ENCODE measurements around the gene RPL22L1. TPM values are rescaled to one million over a fixed set of nuclear protein-coding genes. Genes with fewer than 3 reads are reported as not detected.
A peak's percentile ranks its signal among the peaks of the same experiment; 100 is the strongest.

The RPL22L1 gene
- 52.5 to 78.9 TPM (median 58.2 TPM) in 3 replicates for total RNA-seq
- long read RNA-seq, transcript RPL22L1-201 (4 exons, 2,190 nt), result major isoform, 12 of 19 reads
- long read RNA-seq, partial matches to known transcripts, result 2 of 19 reads
- long read RNA-seq, other reads (novel, unspliced or antisense), result 0 of 19 reads

- peak within 1 kb of the TSS; percentile 98 for H3K27ac Mint-ChIP-seq (ENCODE audit: unreplicated experiment)
- H3K36me3 Mint-ChIP-seq (ENCODE audit: low read depth), result peaks cover 15% of the 10 kb centered on the region
- peak; percentile 53 for TF ChIP-seq CTCF (IDR thresholded peaks at IDR 0.05)
- peak; percentile 98 for DNase-seq (ENCODE audit: low spot score)
- H3K4me1 Mint-ChIP-seq (ENCODE audit: low read depth), result peaks cover 24% of the 10 kb centered on the region
- peaks cover 5% of the 10 kb centered on the region for H3K9me3 Mint-ChIP-seq (ENCODE audit: low read depth)
- no peaks in the 10 kb centered on the region for H3K27me3 Mint-ChIP-seq (ENCODE audit: low read depth)
- peak within 1 kb of the TSS; percentile 85 for H3K4me3 Mint-ChIP-seq (ENCODE audit: unreplicated experiment)
Observed at GRCh38 chr3:170869645-170870593, at the start of gene RPL22L1. TSS of gene RPL22L1 (minus strand) at chr3:170870195. CDS start at chr3:170870167, 28 bp downstream.

- H3K4me3 Mint-ChIP-seq (ENCODE audit: unreplicated experiment), result no peak overlapping the region
- H3K27ac Mint-ChIP-seq (ENCODE audit: unreplicated experiment), result no peak overlapping the region
- no peak for TF ChIP-seq CTCF (IDR thresholded peaks at IDR 0.05)
- H3K9me3 Mint-ChIP-seq (ENCODE audit: low read depth), result peaks cover 25% of the 10 kb centered on the region
- peak; percentile 29 for DNase-seq (ENCODE audit: low spot score)
- peaks cover 3% of the 10 kb centered on the region for H3K36me3 Mint-ChIP-seq (ENCODE audit: low read depth)
- no peaks in the 10 kb centered on the region for H3K4me1 Mint-ChIP-seq (ENCODE audit: low read depth)
- peaks cover 14% of the 10 kb centered on the region for H3K27me3 Mint-ChIP-seq (ENCODE audit: low read depth)
Observed at GRCh38 chr3:170918715-170919114, 48.7 kb upstream of the RPL22L1 start.

GRCh38 chr3:170914690-170915089, 44.7 kb upstream of the RPL22L1 start:
- Mint-ChIP-seq H3K27me3 (ENCODE audit: low read depth) (peaks cover 1% of the 10 kb centered on the region), H3K36me3 (ENCODE audit: low read depth) (peaks cover 3% of the 10 kb centered on the region), H3K9me3 (ENCODE audit: low read depth) (peaks cover 28% of the 10 kb centered on the region), H3K27ac (ENCODE audit: unreplicated experiment) (no peak overlapping the region), H3K4me1 (ENCODE audit: low read depth) (no peaks in the 10 kb centered on the region), H3K4me3 (ENCODE audit: unreplicated experiment) (no peak overlapping the region)
- no peak for DNase-seq (ENCODE audit: low spot score)
- no peak for TF ChIP-seq CTCF (IDR thresholded peaks at IDR 0.05)

GRCh38 chr3:170914212-170914611, 44.2 kb upstream of the RPL22L1 start:
- H3K4me3 Mint-ChIP-seq (ENCODE audit: unreplicated experiment), result no peak overlapping the region
- H3K27ac Mint-ChIP-seq (ENCODE audit: unreplicated experiment), result no peak overlapping the region
- peaks cover 30% of the 10 kb centered on the region for H3K9me3 Mint-ChIP-seq (ENCODE audit: low read depth)
- H3K36me3 Mint-ChIP-seq (ENCODE audit: low read depth), result peaks cover 3% of the 10 kb centered on the region
- H3K4me1 Mint-ChIP-seq (ENCODE audit: low read depth), result peaks cover 4% of the 10 kb centered on the region
- TF ChIP-seq CTCF (IDR thresholded peaks at IDR 0.05), result no peak
- DNase-seq (ENCODE audit: low spot score), result no peak
- peaks cover 1% of the 10 kb centered on the region for H3K27me3 Mint-ChIP-seq (ENCODE audit: low read depth)

GRCh38 chr3:170911051-170911450, 41.1 kb upstream of the RPL22L1 start:
- Mint-ChIP-seq H3K4me1 (ENCODE audit: low read depth) (peaks cover 22% of the 10 kb centered on the region), H3K36me3 (ENCODE audit: low read depth) (no peaks in the 10 kb centered on the region), H3K9me3 (ENCODE audit: low read depth) (peaks cover 24% of the 10 kb centered on the region), H3K4me3 (ENCODE audit: unreplicated experiment) (no peak overlapping the region), H3K27ac (ENCODE audit: unreplicated experiment) (no peak overlapping the region), H3K27me3 (ENCODE audit: low read depth) (peaks cover 1% of the 10 kb centered on the region)
- TF ChIP-seq CTCF (IDR thresholded peaks at IDR 0.05), result no peak
- DNase-seq (ENCODE audit: low spot score), result no peak
